Neural cell (in vitro differentiated cells): Measurements from ENCODE around the gene BIK. TPM values are rescaled to one million over a fixed set of nuclear protein-coding genes. Genes with fewer than 3 reads are reported as not detected.

Experiments
- H2AFZ ChIP-seq: fragments of 200-600, 300-800 bp; sonication (generic), shearing (Covaris generic); 2 replicates; pipeline ENCODE4 v1.6.0; 2014; ENCODE audit warnings: low read depth, mild to moderate bottlenecking, antibody characterized with exemption, low read length, moderate library complexity
- H3F3A ChIP-seq: fragments of 200-600 bp; shearing (Covaris generic); 2 replicates; pipeline ENCODE4 v1.6.1; 2016; ENCODE audit warnings: mild to moderate bottlenecking, moderate library complexity, mixed read lengths, antibody characterized with exemption, low read length; ENCODE audit not compliant: insufficient read depth, poor library complexity, severe bottlenecking
- H3K27ac ChIP-seq: fragments of 200-600, 300-800 bp; sonication (generic), shearing (Covaris generic); 2 replicates; pipeline ENCODE4 v1.5.1; 2014; ENCODE audit warnings: mild to moderate bottlenecking, low read length, moderate library complexity
- H3K27me3 ChIP-seq: fragments of 300-800, 200-600 bp; sonication (generic), shearing (Covaris generic); 2 replicates; pipeline ENCODE4 v1.6.0; 2014; ENCODE audit warnings: mild to moderate bottlenecking, low read depth, low read length, moderate library complexity; ENCODE audit not compliant: insufficient read depth
- H3K36me3 ChIP-seq: fragments of 300-800, 200-600 bp; sonication (generic), shearing (Covaris generic); 2 replicates; pipeline ENCODE4 v1.5.1; 2014; ENCODE audit warnings: mild to moderate bottlenecking, antibody characterized with exemption, low read length, moderate library complexity; ENCODE audit not compliant: insufficient read depth
- H3K4me2 ChIP-seq: fragments of 300-800, 200-600 bp; sonication (generic), shearing (Covaris generic); 2 replicates; pipeline ENCODE4 v1.6.0; 2014; ENCODE audit warnings: mild to moderate bottlenecking, low read length
- H3K4me3 ChIP-seq: fragments of 300-800, 200-600 bp; sonication (generic), shearing (Covaris generic); 2 replicates; pipeline ENCODE4 v1.5.1; 2014; ENCODE audit warnings: mild to moderate bottlenecking, low read length, moderate library complexity
- H3K79me2 ChIP-seq: fragments of 200-600 bp; shearing (Covaris generic); replicated peaks from 2 replicates; pipeline ENCODE4 v1.6.0; 2014; ENCODE audit warnings: mild to moderate bottlenecking, low read length, moderate library complexity; ENCODE audit not compliant: insufficient read depth
- H3K9ac ChIP-seq: fragments of 300-800, 200-600 bp; sonication (generic), shearing (Covaris generic); 2 replicates; pipeline ENCODE4 v1.6.1; 2016; ENCODE audit warnings: mild to moderate bottlenecking, low read length, mixed read lengths
- H3K9me2 ChIP-seq: fragments of 200-600 bp; shearing (Covaris generic); 2 replicates; pipeline ENCODE4 v1.6.1; 2016; ENCODE audit warnings: mild to moderate bottlenecking, low read length, mixed read lengths; ENCODE audit not compliant: insufficient read depth
- H3K9me3 ChIP-seq: fragments of 200-600, 300-800 bp; sonication (generic), shearing (Covaris generic); 2 replicates; pipeline ENCODE4 v1.6.1; 2016; ENCODE audit warnings: mild to moderate bottlenecking, mixed run types, low read length, moderate library complexity, mixed read lengths
- H4K20me1 ChIP-seq: fragments of 200-600 bp; shearing (Covaris generic); 2 replicates; pipeline ENCODE4 v1.6.1; 2016; ENCODE audit warnings: mild to moderate bottlenecking, mixed run types; ENCODE audit not compliant: insufficient read depth
- EZH2 ChIP-seq: fragments of 200-600, 300-800 bp; shearing (Covaris generic), sonication (generic); IDR thresholded peaks from 2 replicates; pipeline ENCODE4 v1.6.1; 2014; ENCODE audit warnings: antibody characterized with exemption, low read length, borderline replicate concordance, mild to moderate bottlenecking; ENCODE audit not compliant: insufficient read depth, poor library complexity, severe bottlenecking
- MXI1 ChIP-seq: fragments of 450-650 bp; conservative IDR thresholded peaks from 2 replicates; pipeline ENCODE4 v1.6.1; 2014; ENCODE audit warnings: antibody characterized with exemption, mild to moderate bottlenecking; ENCODE audit not compliant: poor library complexity, severe bottlenecking
- POLR2AphosphoS5 ChIP-seq: IDR thresholded peaks from 2 replicates; pipeline ENCODE4 v1.6.1; 2012
- RAD21 ChIP-seq: fragments of 450-650 bp; conservative IDR thresholded peaks from 2 replicates; pipeline ENCODE4 v1.6.1; 2014; ENCODE audit warnings: antibody characterized with exemption, mild to moderate bottlenecking, moderate library complexity
- SMC3 ChIP-seq: fragments of 450-650 bp; conservative IDR thresholded peaks from 2 replicates; pipeline ENCODE4 v1.6.1; 2014; ENCODE audit warnings: antibody characterized with exemption, mild to moderate bottlenecking, moderate library complexity; ENCODE audit not compliant: poor library complexity
- TAF1 ChIP-seq: IDR thresholded peaks from 2 replicates; pipeline ENCODE4 v1.6.1; 2012; ENCODE audit warnings: low read depth
- polyA plus RNA-seq: library from polyadenylated mRNA; depleted of rRNA; stranded (reverse); fragments of >200 nt; gene quantifications from 2 replicates; pipeline ENCODE4 v1.2.3, GENCODE V29; 2014
- TF ChIP-seq, protein P1 (sequence below): fragments of 450-650 bp; IDR thresholded peaks from 2 replicates; pipeline ENCODE4 v1.5.1; 2014; ENCODE audit warnings: antibody characterized with exemption, mild to moderate bottlenecking, moderate library complexity; ENCODE audit not compliant: poor library complexity, severe bottlenecking
- TF ChIP-seq, protein P2 (sequence below): IDR thresholded peaks from 2 replicates; pipeline ENCODE4 v1.6.1; 2012; ENCODE audit warnings: borderline replicate concordance

Gene BIK
- polyA plus RNA-seq, 1 donor from 2014 or later = 3.1 TPM

DNA sequence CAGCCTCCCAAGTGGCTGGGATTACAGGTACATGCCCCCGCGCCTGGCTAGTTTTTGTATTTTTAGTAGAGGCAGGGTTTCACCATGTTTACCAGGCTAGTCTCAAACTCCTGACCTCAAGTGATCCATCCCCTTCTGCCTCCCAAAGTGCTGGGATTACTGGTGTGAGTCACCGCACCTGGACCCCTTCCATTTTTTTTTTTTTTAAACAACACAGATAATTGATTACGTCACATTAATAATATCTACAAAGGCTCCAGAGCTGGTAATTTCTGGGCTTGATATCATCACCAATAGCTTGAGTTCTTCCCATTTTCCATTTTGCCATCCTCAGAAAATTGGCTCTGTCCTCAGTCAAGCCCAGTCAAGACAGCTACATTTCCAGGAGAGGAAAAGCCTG is 28.6 kb upstream of the BIK start (continued):
- no peak for TF ChIP-seq TAF1

DNA sequence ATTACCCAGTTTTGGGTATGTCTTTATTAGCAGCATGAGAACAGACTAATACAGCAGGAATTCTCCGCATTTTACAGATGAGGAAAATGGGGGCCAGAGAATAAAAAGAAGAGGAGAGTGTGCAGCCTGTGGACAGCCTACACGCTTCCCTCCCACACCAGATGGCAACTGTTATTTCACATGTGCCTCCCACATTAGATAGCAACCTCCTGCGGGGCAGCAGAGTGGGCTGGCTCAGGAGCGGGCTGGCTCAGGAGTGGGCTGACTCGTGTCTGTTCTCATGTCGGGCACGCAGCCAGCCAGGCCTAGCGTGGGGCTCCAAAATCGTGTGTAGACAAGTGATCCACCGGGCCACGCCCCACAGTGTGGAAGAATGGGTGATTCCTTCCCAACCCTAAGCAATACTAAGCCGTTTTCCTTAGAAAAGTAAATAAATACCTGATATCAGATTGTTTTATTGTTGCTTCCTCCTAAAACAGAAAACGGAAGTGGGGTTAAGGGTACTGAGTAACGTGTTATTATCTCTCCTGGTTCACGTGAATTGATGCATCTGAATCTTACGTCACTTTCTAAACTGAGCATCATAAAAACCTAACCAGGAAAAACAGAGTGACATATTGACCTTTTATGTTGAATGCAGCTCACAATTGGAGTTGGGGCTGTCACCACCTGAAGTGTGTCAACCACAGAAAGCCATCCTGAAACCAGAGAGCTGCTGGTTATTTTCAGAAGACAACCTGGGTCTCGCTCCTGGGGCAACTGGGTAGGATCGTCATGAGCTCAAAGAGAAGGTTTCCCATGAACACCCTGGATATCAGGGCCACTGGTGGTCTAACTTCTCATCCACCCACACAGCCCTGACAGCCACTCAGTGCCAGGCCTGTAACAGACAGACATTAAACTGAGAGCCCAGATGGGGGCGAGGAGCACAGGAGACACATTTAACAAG is 24.6 kb upstream of the BIK start:
- H3F3A ChIP-seq = no peaks in the 10 kb centered on the region
- H3K27ac ChIP-seq = no peak overlapping the region
- H3K4me2 ChIP-seq = no peak overlapping the region
- no peaks in the 10 kb centered on the region for H3K9me3 ChIP-seq
- H3K4me3 ChIP-seq = no peak overlapping the region
- no peaks in the 10 kb centered on the region for H3K36me3 ChIP-seq
- no peak overlapping the region for H3K9ac ChIP-seq
- H2AFZ ChIP-seq = no peak overlapping the region
- no peaks in the 10 kb centered on the region for H4K20me1 ChIP-seq
- TF ChIP-seq TAF1 (no peak), EZH2 (no peak), POLR2AphosphoS5 (no peak)
- TF ChIP-seq, protein P1, sequence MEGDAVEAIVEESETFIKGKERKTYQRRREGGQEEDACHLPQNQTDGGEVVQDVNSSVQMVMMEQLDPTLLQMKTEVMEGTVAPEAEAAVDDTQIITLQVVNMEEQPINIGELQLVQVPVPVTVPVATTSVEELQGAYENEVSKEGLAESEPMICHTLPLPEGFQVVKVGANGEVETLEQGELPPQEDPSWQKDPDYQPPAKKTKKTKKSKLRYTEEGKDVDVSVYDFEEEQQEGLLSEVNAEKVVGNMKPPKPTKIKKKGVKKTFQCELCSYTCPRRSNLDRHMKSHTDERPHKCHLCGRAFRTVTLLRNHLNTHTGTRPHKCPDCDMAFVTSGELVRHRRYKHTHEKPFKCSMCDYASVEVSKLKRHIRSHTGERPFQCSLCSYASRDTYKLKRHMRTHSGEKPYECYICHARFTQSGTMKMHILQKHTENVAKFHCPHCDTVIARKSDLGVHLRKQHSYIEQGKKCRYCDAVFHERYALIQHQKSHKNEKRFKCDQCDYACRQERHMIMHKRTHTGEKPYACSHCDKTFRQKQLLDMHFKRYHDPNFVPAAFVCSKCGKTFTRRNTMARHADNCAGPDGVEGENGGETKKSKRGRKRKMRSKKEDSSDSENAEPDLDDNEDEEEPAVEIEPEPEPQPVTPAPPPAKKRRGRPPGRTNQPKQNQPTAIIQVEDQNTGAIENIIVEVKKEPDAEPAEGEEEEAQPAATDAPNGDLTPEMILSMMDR = no peak
- no peaks in the 10 kb centered on the region for H3K79me2 ChIP-seq
- H3K27me3 ChIP-seq = no peaks in the 10 kb centered on the region
- H3K9me2 ChIP-seq = no peaks in the 10 kb centered on the region

DNA sequence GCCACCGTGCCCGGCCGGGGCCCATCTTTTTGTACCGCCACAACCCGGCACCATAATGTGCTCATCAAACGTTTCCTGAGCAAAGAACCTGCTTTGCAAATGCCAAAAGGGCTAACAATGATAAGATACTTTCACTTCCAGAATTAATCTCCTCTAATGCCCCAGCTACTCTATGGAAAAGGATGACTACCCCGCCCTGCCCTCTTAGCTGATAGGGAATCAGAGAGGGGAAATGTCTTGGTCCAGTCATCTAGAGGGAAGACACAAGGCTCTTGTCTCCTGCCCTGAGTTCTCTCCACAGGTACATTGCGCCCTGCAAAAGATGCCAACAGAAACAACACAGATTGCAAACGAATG is 21.9 kb upstream of the BIK start:
- peak overlapping the region; percentile 84 for H3K4me3 ChIP-seq
- H3K36me3 ChIP-seq = no peaks in the 10 kb centered on the region
- H3K79me2 ChIP-seq = no peaks in the 10 kb centered on the region
- no peaks in the 10 kb centered on the region for H3F3A ChIP-seq
- no peaks in the 10 kb centered on the region for H4K20me1 ChIP-seq
- peak overlapping the region; percentile 67 for H3K4me2 ChIP-seq
- no peaks in the 10 kb centered on the region for H3K9me2 ChIP-seq
- H3K9ac ChIP-seq = peak overlapping the region; percentile 67
- no peaks in the 10 kb centered on the region for H3K9me3 ChIP-seq
- TF ChIP-seq MXI1 (no peak), POLR2AphosphoS5 (no peak), RAD21 (no peak), SMC3 (no peak), TAF1 (no peak)
- TF ChIP-seq, protein P2, sequence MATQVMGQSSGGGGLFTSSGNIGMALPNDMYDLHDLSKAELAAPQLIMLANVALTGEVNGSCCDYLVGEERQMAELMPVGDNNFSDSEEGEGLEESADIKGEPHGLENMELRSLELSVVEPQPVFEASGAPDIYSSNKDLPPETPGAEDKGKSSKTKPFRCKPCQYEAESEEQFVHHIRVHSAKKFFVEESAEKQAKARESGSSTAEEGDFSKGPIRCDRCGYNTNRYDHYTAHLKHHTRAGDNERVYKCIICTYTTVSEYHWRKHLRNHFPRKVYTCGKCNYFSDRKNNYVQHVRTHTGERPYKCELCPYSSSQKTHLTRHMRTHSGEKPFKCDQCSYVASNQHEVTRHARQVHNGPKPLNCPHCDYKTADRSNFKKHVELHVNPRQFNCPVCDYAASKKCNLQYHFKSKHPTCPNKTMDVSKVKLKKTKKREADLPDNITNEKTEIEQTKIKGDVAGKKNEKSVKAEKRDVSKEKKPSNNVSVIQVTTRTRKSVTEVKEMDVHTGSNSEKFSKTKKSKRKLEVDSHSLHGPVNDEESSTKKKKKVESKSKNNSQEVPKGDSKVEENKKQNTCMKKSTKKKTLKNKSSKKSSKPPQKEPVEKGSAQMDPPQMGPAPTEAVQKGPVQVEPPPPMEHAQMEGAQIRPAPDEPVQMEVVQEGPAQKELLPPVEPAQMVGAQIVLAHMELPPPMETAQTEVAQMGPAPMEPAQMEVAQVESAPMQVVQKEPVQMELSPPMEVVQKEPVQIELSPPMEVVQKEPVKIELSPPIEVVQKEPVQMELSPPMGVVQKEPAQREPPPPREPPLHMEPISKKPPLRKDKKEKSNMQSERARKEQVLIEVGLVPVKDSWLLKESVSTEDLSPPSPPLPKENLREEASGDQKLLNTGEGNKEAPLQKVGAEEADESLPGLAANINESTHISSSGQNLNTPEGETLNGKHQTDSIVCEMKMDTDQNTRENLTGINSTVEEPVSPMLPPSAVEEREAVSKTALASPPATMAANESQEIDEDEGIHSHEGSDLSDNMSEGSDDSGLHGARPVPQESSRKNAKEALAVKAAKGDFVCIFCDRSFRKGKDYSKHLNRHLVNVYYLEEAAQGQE = no peak
- peak overlapping the region; percentile 83 for H2AFZ ChIP-seq
- peak overlapping the region; percentile 52 for H3K27ac ChIP-seq
- no peaks in the 10 kb centered on the region for H3K27me3 ChIP-seq
